Endometrial microvascular endothelial cells (primary cell): ENCODE measurements around the gene ZBTB7B. TPM values are rescaled to one million over a fixed set of nuclear protein-coding genes. Genes with fewer than 3 reads are reported as not detected.

Experiments used
- in situ Hi-C: cut with HindIII; loops from 2 replicates; pipeline ENCODE4 v1.10.0; 2017; ENCODE audit warnings: low sequenced_read_pairs, low pct_unique_long_range_greater_than_20kb; ENCODE audit errors: inconsistent ontology term
- total RNA-seq: library from RNA; depleted of rRNA; stranded (reverse); fragments of >200 nt; gene quantifications from one replicate; pipeline ENCODE4 v1.2.3, GENCODE V29; 2015; ENCODE audit errors: inconsistent ontology term

The ZBTB7B gene
- total RNA-seq, 1 donor from 2014 or later, result 15.3 TPM

DNA sequence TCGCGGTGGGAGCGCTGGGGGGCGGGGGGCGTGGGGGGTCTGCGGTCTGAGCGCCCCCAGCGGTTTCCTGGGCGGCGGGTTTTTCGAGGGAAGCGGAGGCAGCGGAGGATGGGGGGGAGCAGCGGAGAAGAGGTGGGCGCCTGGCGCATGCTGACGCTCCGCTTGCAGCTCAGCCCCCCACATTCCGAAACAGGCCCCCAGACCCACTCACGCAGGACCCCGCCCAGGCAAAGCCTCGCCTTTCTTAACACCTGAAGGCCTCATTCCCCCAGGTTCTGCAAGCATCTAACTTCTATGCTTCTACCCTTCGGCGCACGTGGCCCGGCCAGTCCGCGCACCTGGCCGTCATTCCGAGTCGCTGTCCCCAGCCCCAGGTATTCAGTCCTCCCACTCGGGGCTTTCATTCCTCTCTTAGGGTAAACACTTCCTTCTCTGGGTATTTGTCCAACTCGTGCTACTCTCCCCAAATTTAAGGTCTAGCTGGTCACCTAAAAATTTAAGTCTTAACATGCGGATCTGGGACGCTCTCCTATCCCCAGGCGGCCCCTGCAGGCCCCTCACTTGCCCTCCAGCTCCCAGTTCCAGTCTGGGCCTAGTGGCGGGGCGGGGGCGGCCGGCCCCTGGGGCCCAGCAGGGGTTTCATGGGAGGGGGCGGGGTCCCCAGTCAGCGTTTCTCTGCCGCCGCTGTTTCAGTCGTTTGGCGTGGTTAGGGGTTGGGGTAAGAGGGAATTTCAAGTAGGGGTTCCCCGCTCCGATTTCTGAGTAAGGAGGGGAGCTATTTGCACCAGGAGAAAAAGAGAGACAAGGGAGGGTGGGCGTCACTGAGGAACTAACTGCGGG lies 2.8 kb upstream of the ZBTB7B start:
- in situ Hi-C loops, result no loop called here

DNA sequence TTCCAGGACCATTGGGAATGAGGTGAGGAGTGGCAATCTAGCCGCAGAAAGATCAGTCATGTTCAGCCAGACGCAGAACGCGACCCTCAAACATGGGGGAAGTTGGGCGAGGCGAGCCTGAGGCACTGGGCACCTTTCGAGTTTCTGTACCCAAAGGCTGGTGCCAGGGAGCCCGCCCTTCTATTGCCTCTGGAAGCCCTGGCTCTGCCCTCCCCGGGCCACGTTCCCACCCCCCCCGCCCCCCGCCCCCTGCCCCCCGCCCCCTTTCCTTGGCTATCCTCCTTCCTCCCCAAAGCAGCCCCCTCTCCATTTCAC lies 2.2 kb upstream of the ZBTB7B start:
- in situ Hi-C loops, result no loop called here

DNA sequence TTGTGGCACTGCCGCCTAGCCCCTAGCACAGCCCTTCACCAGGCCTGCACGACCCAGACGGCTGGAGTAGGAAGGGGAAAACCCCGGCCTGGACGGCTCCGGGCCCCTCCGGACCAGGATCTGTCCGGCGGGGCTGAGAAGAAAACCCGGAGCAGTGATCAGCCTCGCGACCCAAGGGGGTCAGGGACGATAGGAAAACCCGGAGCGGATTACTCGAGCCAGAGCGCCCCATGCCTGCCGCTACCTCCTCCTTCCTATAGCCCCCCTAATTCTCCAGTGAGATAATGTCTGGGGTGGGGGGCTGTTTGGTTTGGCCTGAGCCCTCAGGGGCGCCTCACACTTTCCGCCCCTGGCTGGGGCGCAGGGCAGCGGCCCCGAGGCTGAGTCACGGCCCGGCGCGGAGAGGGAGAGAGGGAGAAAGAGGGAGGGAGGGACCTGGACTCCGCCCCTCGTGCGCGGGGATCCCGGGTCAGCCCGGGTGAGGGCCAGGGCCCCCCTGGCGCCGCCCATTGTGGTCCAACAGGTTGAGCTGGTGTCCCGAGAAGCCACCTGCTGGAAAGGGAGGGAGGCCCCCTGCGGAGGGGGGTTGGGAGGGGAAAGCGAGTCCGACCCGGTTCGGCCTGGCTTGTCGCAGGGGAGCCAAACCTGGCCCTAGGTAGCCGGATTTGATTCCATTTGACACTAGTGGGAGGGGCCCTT lies 1.7 kb upstream of the ZBTB7B start:
- in situ Hi-C loops, result no loop called here

DNA sequence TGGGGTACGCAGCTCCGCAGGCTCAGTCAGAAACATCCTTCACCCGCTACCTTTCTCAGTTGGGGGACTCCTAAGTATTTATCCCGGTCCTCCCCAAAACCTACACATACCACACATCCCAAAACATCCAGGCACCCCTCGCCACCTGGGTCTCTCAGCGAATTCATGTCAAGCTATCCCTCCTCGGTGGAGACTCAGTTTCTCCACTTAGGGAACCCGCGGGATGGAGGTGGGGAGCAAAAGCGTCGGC lies 1.3 kb upstream of the ZBTB7B start:
- in situ Hi-C loops, result no loop called here

DNA sequence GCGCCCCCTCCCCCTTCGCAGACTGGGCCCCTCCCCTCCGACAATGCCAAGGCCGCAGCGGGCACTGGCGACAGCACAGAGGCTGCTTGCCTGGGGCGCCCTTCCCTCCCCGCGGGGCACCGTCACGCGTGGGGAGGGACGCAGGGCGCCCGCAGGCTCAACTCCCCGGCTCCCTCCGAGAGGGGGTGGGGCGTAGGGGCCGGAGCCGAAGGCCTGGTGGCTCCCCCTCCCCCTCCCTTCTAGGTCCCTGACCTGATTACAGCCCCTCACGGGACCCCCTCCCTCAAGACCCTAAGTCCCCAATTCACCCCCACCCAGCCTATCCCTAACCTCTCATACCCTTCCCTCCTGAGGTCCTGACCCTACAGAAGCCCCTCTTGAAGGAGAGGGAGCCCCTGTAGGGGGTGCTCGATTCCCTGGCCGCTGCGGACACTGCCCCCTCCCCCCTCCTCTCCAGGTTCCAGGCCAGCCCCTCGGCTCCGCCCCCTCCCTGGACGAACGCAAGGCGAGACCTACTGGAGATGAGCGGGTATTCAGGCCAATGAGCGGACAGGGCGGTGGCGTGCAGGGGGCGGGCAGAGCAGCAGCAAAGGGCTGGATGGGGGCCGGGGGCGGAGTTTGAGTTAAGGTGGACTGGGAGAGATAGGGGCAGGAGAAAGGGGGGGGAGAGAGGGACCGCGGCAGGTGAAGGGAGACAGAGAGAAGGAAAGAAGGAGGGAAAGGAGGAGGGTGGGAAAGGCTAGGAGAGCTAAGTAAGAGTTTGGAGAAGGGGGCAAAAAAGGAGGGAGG lies 733 bp upstream of the ZBTB7B start:
- in situ Hi-C loops, result no loop called here

DNA sequence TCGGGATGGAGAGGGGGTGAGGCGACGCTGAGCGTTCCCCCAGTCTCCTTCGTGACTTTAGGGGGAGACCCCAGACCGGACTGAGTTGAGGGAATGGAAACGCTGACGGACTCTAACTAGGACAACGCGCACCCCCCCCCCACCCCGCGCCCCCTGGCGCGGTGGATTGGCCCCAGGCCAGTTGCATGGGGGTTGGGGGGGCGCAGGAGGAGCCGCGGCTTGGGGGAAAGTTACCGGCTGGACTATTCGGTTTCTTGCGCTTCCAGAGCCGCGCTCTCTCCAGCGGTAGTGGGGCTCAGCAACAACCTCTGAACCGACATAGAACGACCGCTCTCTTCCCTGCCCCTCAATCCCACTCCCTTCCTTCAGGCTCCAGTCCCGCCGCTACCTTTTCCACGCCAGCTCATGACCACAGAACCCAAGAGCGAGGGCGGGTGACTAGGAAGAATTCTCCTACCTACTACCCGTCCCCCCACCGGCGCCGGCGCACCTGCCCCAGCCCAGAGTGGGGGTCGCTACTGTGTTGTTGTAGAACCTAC lies 694 bp downstream of the ZBTB7B start:
- in situ Hi-C loops, result no loop called here

DNA sequence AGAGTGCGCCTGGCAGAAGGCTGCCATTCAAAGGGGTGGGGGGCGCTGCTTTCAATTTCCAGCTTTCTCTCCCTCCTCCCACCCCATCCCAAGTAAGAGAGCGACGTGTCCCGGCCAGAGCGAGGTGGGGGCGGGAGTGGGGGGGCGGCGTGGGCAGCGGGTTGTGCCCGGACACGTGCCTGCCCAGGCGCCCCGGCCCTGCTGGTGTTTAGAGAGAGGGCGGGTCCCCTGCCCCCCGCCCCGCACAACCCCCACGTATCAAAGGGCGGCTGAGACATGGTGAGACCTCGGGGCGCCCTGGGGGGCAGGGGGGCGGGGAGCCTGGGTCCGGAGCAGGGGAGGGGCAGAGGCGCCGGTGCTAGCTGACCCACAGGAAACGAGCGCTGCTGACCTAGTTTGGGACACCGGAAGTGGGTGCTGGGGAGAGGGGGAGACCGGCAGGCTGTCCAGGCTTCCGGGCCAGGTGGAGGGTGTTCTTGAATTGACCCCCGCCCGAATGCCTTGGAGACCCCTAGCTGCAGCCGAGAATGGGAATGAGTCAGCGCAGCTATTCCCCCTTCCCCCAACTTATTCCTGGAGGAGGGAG lies 1.3 kb downstream of the ZBTB7B start:
- in situ Hi-C loops, result no loop called here

DNA sequence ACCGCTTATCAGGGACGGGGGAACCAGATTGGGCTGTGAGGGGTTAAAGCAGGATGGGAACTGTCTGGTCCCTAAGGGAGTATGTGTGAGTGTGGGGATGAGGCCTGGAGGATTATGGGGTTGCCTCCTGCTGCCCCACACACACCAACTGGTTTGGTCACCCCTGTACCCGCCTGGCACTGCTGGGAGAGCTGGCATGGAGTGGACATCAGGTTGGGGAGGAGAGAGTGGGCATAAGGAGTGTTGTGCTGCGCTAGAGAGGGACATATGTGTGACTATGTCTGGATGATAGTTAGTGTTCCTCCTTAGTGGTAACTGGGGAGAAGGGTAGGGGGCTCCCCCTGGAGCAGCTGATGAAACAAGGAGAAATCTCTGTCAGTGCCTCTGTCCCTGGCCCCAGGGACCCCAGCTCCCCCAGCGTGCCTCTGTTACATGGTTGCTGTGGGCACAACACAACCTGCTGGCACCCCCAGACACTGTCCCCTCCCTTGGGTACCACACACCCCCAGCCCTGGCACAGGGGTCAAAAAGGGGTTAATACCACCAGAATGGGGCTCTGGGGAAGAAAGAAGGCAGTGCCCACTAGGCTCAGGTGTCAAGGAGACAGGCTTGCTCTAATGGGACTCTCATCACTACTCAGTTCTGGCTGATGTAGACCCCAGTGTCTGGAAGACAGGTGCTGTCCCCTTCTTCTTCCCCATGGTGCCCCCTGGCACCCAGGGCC lies 1.9 kb downstream of the ZBTB7B start:
- in situ Hi-C loops, result no loop called here

DNA sequence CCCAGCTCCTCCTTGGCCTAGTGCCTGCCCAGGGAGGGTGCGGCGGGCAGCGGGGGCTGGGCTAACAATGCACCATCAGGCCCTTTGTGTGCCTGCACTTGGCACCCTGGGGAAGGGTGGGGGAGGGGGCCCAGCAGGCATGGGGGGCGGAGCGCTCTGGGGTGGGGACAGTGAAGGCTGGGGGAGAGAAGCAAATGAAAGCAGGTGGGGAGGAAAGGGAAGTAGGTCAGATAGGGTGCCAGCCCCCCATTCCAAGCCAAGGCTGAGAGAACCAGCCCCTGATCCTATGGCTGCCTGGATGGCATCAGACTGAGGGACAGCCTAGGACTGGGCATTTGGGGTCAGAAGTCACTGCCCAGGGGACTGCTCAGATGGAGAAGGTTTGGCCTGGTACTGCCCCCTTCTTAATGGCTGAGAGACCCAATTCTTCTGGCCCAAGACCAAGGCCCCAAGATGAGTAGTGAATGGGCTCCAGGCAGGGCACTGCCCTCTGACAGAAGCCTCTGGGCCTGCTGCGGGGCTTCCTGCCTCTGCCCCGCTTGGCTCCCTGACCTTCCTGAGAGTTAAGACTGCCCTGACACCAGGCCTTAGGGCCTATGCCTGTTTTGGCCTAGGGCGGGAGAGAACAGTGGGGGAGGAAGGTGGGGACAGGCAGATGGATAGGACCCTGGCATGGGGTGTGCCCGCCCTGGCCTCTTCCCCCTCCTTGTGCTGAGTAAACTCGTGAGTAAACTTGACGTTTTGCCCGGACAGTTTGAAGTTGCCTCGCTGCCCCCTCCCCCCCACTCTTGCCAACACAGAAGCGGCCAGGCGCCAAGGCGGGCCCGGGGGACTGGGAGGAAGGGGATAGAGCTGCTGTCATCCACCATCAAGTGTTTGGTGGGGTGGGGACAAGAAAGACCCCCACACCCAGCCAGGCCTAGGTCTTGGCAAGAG lies 2.7 kb downstream of the ZBTB7B start:
- in situ Hi-C loops, result no loop called here

DNA sequence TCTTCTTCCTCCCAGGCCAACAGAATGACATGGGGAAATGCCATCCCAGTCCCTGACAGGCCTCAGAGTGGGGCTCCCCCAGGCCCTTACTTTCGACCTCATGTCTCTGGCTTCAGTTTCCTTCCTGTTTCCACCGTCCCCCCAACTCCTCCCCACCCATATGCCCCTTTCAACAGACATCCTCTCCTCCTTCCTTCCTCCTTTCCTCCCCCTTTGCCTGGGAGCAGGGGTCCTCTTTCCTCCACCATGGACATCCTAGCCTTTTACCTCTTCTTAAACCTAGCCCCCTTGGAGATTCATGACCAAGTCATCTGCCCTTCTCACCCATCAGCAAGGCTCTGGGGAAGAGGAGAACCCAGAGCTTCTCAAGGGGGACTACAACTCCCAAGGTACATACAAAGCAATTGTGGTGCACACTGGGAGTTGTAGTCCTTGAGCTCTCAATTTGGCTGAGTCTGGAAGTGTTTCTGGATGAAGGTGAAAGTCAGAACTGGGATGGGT lies 4.0 kb downstream of the ZBTB7B start:
- in situ Hi-C loops, result no loop called here

DNA sequence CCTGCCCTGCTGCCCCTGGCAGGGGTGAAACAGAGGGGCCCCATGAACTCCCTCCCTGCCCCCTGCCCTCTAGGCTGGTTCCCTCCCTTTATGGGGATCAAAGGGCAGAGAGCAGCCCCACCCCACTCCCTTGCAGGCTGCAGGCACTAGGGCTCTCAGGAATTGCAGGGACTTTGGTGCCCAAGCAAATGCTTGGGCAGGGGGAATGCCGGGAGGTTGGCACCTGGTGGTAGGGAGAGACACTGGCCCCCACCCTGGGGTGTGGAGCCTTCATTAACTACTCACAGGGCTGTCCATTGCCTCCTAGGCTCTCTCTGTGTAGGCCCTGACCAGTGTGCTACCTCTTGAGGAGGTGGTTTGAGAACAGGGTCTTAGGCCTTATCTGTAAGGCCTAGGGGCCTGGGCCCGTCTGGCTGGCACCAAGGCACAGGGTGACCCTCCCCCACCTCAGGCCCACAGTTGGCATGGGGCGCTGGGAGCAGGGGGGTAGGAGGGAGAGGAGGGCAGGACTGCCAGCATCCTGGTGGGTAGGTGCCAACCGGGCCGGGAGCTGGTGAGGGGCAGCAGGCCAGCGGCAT lies 4.7 kb downstream of the ZBTB7B start:
- in situ Hi-C loops, result no loop called here

DNA sequence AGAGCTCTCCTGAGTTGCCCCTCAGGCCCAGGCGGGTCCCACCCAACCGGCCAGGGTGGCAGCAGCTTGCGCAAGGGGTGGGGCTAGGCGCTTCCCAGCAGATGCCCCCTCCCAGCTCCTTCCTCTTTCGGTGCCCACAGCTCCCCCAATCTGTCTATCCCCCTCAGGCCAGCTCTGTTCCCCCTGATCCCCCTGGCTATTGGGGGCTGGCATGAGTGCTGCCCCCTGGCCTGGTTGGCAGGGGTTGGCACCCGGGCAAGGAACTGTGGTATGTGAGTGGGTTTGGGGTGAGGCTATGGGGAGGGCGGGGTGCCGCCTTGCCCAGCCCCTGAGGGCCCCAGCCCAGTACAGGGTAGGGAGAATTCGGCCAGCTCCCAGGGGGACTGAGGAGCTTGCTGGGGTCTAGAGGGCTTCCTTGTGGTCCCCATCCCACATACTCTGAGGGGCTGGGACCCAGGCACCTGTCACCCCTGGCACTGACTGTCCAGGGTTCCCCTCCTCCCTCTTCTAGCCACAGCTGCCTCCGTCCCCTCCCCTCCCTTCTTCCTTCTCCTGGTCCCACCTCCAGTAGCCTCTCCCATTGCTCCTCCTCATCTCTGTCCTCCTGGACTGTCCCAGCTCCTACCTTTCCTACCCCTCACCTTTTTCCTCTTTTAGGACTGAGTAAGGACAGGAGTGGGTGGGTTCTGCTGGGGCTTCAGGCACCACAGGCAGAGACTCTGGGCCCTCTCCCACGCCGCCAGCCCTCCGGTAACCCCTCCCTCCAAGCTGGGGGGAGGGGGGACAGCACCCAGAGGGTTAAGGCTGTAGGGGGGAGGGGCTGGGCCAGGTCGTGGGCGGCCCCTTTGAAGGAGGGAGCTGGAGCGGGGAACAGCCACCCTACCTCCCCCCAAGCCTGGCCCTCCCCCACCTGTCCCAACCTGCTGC lies 5.7 kb downstream of the ZBTB7B start:
- in situ Hi-C loops, result no loop called here

DNA sequence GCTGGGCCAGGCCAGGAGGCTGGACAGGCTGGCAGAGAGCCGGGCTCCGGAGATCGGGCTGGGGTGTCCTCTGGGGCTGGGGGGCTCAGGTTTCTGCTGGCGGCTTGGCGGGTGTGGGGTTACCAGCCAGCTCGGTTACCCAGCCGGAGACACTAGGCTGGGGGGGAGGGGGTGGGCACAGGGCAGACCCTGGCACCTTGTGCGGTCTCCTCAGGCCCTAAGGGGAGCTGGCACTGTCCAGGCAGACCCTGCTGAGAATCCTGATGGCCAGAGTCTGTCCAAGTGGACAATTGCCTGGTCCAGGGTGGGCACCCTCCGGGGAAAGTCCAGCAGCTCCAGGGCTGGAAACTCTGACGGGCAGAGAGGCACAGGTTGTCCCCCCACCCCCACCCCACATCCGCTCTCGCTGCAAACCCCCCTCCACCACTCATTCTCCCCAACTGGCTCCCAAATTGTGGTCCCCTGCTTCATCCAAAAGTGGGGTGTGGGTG lies 6.7 kb downstream of the ZBTB7B start:
- in situ Hi-C loops, result no loop called here

DNA sequence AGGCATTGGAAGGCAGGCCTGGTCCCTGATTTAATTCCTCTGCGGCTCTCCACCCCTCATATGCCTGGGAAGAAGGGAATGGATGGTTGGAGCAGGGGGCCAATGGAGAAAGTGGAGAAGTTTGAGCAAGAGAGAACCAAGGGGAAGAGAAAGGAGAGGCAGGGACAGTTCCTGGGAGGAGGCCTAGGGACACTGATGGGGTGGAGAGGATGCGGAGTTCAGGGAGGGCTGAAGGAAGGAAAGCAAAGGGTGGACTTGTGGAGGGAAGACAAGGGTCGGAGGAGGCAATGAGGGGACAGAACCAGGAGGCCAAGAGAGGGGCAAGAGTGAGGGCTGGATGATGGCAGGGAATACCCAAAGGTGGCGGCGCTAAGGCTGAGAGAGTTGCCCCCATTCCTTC lies 7.1 kb downstream of the ZBTB7B start:
- in situ Hi-C loops, result loop anchor here (10.0 kb wide), 1 partner anchor 55 kb away; the partner anchor contains the start of gene EFNA4

DNA sequence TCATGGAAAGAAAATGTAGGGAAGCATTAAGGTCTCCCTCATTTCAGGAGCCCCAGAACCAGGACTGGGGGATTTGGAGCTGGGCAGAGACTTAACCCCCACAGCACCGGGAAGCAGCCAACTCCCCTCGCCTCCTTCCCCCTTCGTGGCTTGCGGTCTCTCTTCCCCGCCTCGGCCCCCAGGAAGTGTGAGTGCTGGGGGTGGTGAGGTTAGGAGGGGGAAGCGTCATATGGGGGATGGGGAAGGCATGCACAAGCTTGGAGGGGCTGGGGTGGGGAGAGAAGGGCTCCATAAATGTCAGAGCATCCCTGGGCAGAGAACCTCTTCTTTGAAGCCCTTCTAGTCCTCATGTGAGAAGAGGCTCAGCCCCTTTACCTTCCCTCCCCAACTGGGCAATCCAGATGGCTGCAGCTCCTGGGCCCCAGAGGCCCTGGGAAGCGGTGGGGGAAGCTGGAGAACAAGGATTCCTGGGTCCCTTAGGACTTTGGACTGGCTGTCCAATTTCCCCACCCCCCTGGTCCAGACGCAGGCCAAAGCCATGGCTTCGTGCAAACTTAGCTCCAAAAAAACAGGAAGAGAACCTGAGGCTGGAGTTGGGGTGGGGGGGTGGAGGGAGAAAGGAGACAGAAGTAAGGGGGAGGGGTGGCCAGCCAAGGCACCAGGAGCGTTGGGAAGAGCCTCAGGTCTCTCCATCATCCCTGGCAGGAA lies 7.8 kb downstream of the ZBTB7B start:
- in situ Hi-C loops, result loop anchor here (10.0 kb wide), 1 partner anchor 54 kb away; the partner anchor contains the start of gene EFNA4
